Duodenal mucosa (tissue), 2 donors: Measurements from ENCODE around the gene RPL22.
A peak's percentile ranks its signal among the peaks of the same experiment; 100 is the strongest.

Source experiments
- H3K27ac ChIP-seq: one replicate; pipeline ENCODE4 v1.7.0; 2013; ENCODE audit warnings: low read depth, low read length
- H3K27me3 ChIP-seq, 2 donors: one replicate each; pipeline ENCODE4 v1.7.0; 2013; ENCODE audit warnings: low read length in 2 of 2, control low read depth in 1 of 2; ENCODE audit not compliant: insufficient read depth in 2 of 2, control insufficient read depth in 1 of 2
- H3K36me3 ChIP-seq, 2 donors: one replicate each; pipeline ENCODE4 v1.7.0; 2013; ENCODE audit warnings: low read length in 2 of 2, control low read depth in 1 of 2; ENCODE audit not compliant: insufficient read depth in 2 of 2, control insufficient read depth in 1 of 2
- H3K4me1 ChIP-seq, 2 donors: one replicate each; pipeline ENCODE4 v1.7.0; 2013; ENCODE audit warnings: low read length in 2 of 2, control low read depth in 1 of 2; ENCODE audit not compliant: insufficient read depth in 2 of 2, control insufficient read depth in 1 of 2
- H3K4me3 ChIP-seq, 2 donors: one replicate each; pipeline ENCODE4 v1.7.0; 2013; ENCODE audit warnings: low read length in 2 of 2, low read depth in 1 of 2
- H3K9ac ChIP-seq, 2 donors: one replicate each; pipeline ENCODE4 v1.7.0; 2013; ENCODE audit warnings: low read length in 2 of 2, low read depth in 1 of 2
- H3K9me3 ChIP-seq, 2 donors: one replicate each; pipeline ENCODE4 v1.7.0; 2013; ENCODE audit warnings: low read length in 2 of 2, control low read depth in 1 of 2; ENCODE audit not compliant: control insufficient read depth in 1 of 2

RPL22 gene

GRCh38 chr1:6211731-6212130, 12.3 kb upstream of the RPL22 start:
- Histone ChIP-seq H3K27ac (no peak overlapping the region), H3K4me1 (peaks cover 0 to 15% of the 10 kb centered on the region in 2 donors), H3K9ac (no peak overlapping the region), H3K4me3 (no peak overlapping the region), H3K27me3 (peaks cover 0 to 4% of the 10 kb centered on the region in 2 donors), H3K36me3 (peaks cover 0 to 5% of the 10 kb centered on the region in 2 donors), H3K9me3 (no peaks in the 10 kb centered on the region)

- Histone ChIP-seq H3K4me1 (peaks cover 0 to 16% of the 10 kb centered on the region in 2 donors), H3K9me3 (no peaks in the 10 kb centered on the region), H3K36me3 (peaks cover 0 to 5% of the 10 kb centered on the region in 2 donors), H3K9ac (no peak overlapping the region), H3K4me3 (no peak overlapping the region), H3K27me3 (peaks cover 0 to 8% of the 10 kb centered on the region in 2 donors), H3K27ac (no peak overlapping the region)
Observed at GRCh38 chr1:6210591-6211355, 11.4 kb upstream of the RPL22 start.

GRCh38 chr1:6209661-6210580, 10.5 kb upstream of the RPL22 start:
- Histone ChIP-seq H3K27me3 (peaks cover 0 to 8% of the 10 kb centered on the region in 2 donors), H3K27ac (no peak overlapping the region)

DNA sequence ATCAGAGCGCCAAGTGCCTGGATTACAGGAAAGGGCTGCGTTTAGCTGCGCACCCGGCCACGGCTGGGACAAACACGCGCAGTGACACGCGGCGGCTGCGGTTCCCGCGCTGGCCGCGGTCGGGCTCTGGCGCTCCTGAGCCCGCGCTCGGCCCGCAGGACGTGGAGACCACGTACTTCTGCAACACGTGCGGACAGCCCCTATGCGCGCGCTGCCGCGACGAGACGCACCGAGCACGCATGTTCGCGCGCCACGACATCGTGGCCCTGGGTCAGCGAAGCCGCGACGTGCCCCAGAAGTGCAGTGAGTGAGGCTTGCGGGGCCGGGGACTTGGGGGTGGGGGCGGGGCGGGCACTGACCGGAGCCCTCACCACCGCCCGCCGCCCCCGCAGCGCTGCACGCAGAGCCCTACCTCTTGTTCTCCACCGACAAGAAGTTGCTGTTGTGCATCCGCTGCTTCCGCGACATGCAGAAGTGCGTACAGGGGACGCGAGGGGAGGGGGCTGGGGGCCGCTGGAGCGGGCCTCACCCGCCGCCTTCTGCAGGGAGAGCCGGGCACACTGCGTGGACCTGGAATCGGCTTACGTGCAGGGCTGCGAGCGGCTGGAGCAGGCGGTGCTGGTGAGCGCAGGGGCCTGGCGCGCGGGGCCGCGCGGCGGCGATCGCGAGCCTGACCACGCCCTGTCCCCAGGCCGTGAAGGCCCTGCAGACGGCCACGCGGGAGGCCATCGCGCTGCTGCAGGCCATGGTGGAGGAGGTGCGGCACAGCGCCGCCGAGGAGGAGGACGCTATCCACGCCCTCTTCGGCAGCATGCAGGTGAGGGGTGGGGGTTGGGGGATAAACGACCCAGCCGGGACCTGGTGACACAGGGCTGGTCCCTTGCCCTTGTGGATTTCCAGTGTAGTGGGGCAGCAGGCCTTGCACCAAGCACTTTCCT, 9.6 kb upstream of the RPL22 start:
- H3K9me3 ChIP-seq = no peaks in the 10 kb centered on the region
- H3K4me3 ChIP-seq = peak overlapping the region; percentile 55 to 58
- no peak overlapping the region for H3K27ac ChIP-seq
- peak overlapping the region in 1 of 2 donors; percentile 38 for H3K9ac ChIP-seq
- peaks cover 0 to 8% of the 10 kb centered on the region in 2 donors for H3K27me3 ChIP-seq
- peaks cover 0 to 5% of the 10 kb centered on the region in 2 donors for H3K36me3 ChIP-seq
- peaks cover 0 to 16% of the 10 kb centered on the region in 2 donors for H3K4me1 ChIP-seq

More at GRCh38 chr1:6209661-6210580, 10.5 kb upstream of the RPL22 start:
- Histone ChIP-seq H3K9ac (no peak overlapping the region), H3K4me3 (peak overlapping the region; percentile 55 to 58), H3K9me3 (no peaks in the 10 kb centered on the region), H3K4me1 (peaks cover 0 to 16% of the 10 kb centered on the region in 2 donors), H3K36me3 (peaks cover 0 to 5% of the 10 kb centered on the region in 2 donors)

DNA sequence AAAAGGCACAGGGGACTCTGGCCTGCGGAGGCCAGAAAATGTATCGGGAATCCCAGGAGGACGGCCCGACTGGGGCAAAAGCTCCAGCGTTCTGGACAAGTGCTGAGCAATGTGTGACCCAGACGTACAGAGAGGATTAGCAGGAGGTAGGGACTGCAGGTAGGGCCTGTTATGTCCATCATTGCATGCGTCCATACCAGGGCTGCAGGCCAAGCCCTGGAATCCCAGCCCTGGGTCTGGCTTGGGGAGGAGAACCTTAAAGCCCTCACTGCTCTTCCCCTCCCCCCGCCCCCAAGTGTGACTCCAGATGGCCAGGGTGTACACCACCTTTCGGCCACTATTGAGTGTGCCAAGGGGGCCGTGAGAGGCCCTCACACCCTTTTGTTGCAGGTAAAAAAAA, 8.5 kb upstream of the RPL22 start:
- Histone ChIP-seq H3K4me3 (no peak overlapping the region), H3K9ac (no peak overlapping the region), H3K4me1 (peaks cover 0 to 16% of the 10 kb centered on the region in 2 donors), H3K36me3 (peaks cover 0 to 5% of the 10 kb centered on the region in 2 donors), H3K27me3 (peaks cover 0 to 8% of the 10 kb centered on the region in 2 donors), H3K9me3 (no peaks in the 10 kb centered on the region), H3K27ac (no peak overlapping the region)

DNA sequence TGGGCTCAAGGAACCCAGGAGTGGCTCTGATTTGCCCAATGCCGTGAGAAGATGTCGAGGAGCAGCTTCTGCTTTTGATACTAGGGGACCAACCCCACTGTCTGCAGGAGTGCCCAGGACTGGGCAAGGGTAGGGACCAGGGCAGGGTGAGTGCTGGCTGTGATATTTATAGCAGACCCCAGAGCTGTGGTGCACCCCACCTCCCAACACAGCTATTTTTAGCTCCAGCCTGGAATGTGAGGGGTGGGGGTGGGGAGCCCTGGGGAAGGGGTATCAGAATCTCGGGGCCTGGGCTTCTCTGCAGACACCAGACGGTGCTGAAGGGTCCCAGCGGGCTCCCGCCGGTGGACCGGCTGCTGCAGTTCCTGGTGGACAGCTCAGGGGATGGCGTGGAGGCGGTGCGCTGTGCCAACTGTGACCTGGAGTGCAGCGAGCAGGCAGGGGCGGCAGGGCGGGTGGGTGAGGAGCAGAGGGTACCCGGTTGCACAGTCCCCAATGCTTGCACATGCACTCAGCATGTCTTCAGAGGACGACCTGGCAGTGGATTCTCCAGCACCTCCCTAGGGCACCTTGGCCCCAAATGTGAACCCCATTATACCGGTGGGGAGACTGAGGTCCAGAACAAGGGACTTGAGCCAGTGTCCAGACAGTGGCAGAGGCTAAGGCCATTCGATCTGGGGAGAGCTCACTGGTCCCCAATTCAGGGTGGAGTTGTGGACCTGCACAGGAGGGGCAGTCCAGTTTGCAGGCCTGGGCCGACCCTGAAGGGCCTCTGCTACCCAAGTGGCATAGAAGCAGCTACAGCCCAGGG, 7.9 kb upstream of the RPL22 start:
- H3K4me3 ChIP-seq = peak overlapping the region in 1 of 2 donors; percentile 80
- H3K4me1 ChIP-seq = peaks cover 0 to 16% of the 10 kb centered on the region in 2 donors
- no peak overlapping the region for H3K27ac ChIP-seq
- peaks cover 0 to 8% of the 10 kb centered on the region in 2 donors for H3K27me3 ChIP-seq
- H3K9ac ChIP-seq = no peak overlapping the region
- peaks cover 0 to 4% of the 10 kb centered on the region in 2 donors for H3K36me3 ChIP-seq
- H3K9me3 ChIP-seq = no peaks in the 10 kb centered on the region

DNA sequence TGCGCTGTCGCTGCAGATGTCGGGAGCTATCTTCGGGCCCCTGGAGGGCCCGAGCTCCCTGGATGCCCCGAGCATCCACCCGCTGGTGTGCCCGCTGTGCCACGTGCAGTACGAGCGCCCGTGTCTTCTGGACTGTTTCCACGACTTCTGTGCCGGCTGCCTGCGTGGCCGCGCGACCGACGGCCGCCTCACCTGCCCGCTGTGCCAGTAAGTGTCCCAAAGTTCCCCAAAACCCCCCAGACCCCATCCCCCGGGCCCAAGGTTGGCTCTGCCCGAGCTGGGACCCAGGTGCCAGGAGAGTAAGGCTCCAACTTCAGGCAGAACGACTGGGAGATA, 7.1 kb upstream of the RPL22 start:
- H3K4me3 ChIP-seq = peak overlapping the region; percentile 66 to 80
- peaks cover 0 to 8% of the 10 kb centered on the region in 2 donors for H3K27me3 ChIP-seq
- H3K4me1 ChIP-seq = peaks cover 0 to 16% of the 10 kb centered on the region in 2 donors
- H3K27ac ChIP-seq = no peak overlapping the region
- peak overlapping the region in 1 of 2 donors; percentile 74 for H3K9ac ChIP-seq
- no peaks in the 10 kb centered on the region for H3K36me3 ChIP-seq
- H3K9me3 ChIP-seq = no peaks in the 10 kb centered on the region

GRCh38 chr1:6205849-6206519, 6.6 kb upstream of the RPL22 start, which contains the start of gene RNF207:
RNF207 (plus strand) TSS chr1:6206119; CDS start chr1:6206536, 417 bp downstream.
- H3K4me3 ChIP-seq = peak within 1 kb of the TSS; percentile 66 to 80
- H3K27ac ChIP-seq = peak within 1 kb of the TSS; percentile 20
- peaks cover 0 to 8% of the 10 kb centered on the region in 2 donors for H3K27me3 ChIP-seq
- H3K4me1 ChIP-seq = peaks cover 0 to 16% of the 10 kb centered on the region in 2 donors
- no peaks in the 10 kb centered on the region for H3K9me3 ChIP-seq
- peak within 1 kb of the TSS in 1 of 2 donors; percentile 74 for H3K9ac ChIP-seq
- H3K36me3 ChIP-seq = no peaks in the 10 kb centered on the region
